ENCODE results near the gene AREL1.

The AREL1 gene

GRCh38 chr14:74630881-74631690 lies 81.8 kb downstream of the AREL1 start:
- no peak for DNase-seq

DNA sequence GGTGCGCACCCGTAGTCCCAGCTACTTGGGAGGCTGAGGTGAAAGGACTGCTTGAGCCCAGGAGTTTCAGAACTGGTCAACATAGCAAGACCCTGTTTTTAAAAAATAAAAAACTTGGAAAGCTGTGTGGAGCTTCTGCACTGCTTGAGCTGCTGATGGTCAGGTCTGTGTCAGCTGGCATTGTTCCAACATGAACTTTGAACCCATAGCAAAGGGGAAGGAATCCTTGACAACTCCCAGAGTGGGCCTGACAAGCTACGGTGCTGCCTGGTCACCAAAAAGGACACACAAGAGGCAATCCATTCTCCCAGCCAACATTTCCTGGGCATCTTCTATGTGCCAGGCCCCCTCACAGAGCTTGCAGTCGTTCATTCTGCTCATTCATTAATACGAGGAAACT lies 84.5 kb downstream of the AREL1 start:
- DNase-seq: no peak

- DNase-seq: no peak
Observed at GRCh38 chr14:74627076-74627475, 85.8 kb downstream of the AREL1 start.

GRCh38 chr14:74622257-74622656 lies 90.6 kb downstream of the AREL1 start:
- no peak for DNase-seq

- DNase-seq: no peak
Observed at GRCh38 chr14:74621556-74621955, 91.3 kb downstream of the AREL1 start.

- no peak for DNase-seq
Observed at GRCh38 chr14:74620923-74621322, 92.0 kb downstream of the AREL1 start.

GRCh38 chr14:74620497-74620921 lies 92.4 kb downstream of the AREL1 start:
- DNase-seq: peak in 1 of 2 donors; percentile 27

DNA sequence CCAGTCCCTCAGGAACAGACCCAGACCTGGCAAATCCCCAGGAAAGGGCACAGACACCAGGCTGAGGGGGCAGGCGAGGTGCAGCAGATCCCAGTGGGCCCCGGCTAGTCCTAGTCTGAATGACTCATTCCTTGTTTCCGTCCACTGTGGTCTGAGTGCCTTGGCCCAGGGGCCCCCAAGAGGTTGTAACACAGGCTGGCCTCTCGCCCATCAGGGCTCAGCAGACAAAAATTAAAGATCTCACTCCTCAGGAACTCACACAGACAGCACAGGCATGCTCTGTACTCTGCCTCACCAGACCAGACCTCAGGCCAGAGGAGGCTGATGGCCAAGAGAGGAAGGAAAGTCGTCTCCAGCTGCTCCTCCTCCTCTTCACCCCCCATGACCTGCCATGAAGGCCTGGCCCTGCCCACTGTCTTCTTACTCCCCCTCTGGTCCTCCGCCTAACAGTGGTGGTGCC lies 93.2 kb downstream of the AREL1 start:
- peak in 1 of 2 donors; percentile 15 for DNase-seq

- DNase-seq: peak; percentile 72
Observed at GRCh38 chr14:74618078-74618952, 94.6 kb downstream of the AREL1 start.

- DNase-seq: no peak
Observed at GRCh38 chr14:74616996-74617700, 95.7 kb downstream of the AREL1 start.

DNA sequence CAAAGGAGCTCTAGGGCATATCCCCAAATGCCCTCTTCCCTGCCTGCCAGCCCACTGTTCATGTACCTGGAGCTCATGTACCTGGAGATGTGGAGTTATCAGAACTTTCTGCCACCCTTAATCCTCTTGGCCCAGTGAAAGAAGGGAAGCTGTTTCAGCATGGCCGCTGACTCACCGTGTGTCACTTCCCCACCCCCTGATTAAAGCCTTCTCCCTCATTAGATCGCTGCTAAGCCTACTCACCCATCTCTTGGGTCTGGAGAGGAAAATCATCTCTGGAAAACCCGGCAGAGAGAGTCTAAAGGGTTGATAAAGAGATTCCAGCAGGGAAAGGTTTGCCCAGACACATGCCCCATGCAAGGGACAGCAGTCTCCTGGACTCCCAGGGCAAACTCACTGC lies 96.4 kb downstream of the AREL1 start:
- DNase-seq: peak in 1 of 2 donors; percentile 45

DNA sequence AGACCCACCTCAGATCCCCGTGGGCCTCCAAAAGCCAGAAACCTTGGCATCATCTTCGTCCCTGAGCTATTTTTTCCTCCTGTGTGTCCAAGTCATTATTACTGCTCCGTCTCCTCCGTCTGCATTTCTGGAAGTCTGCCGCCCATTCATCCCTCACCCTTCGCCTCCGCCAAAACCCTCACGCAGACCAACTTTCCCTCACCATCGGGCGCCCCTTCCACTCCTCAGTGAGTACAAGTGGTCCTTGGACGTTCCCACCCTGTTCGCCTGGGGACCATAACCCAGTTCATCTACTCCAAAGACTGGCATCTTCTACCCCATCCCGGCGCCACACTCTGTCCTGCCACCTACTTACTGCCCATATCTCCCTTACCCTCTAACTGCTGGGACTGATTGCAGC lies 97.1 kb downstream of the AREL1 start:
- no peak for DNase-seq

- peak in 1 of 2 donors; percentile 13 for DNase-seq
Observed at GRCh38 chr14:74614508-74615495, 98.1 kb downstream of the AREL1 start.

GRCh38 chr14:74613211-74613914 lies 99.5 kb downstream of the AREL1 start:
- no peak for DNase-seq

DNA sequence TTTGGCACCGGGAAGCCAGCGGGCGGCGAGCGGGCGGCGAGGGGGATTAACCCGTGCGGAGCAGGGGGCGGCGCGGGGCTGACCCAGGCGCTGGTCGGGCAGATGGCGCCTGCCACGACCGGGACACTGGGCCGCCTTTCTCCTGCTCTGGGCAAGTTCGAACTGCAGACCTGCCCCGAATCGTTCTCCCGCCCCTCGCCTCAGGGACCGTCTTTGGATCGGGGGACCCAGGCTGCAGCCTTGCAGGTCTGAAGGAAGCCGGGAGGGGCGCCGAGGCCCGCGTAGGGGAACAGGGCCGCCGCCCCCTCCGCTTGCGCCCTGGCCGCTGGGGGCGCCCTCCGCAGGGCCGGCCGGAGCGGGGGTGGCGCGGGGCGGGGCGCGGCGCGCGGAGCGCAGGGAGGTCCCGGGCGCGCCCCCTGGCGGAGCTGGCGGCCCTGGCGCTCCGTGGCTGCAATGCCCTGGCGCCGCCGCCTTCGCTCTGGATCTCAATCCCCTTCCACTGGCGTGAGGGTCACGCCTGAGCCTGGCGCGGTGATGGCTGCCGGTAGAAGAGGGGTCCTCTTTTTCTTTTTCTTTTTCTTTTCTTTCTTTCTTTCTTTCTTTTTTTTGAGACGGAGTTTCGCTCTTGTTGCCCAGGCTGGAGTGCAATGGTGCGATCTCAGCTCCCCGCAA lies 100.4 kb downstream of the AREL1 start:
- peak; percentile 86 for DNase-seq

DNA sequence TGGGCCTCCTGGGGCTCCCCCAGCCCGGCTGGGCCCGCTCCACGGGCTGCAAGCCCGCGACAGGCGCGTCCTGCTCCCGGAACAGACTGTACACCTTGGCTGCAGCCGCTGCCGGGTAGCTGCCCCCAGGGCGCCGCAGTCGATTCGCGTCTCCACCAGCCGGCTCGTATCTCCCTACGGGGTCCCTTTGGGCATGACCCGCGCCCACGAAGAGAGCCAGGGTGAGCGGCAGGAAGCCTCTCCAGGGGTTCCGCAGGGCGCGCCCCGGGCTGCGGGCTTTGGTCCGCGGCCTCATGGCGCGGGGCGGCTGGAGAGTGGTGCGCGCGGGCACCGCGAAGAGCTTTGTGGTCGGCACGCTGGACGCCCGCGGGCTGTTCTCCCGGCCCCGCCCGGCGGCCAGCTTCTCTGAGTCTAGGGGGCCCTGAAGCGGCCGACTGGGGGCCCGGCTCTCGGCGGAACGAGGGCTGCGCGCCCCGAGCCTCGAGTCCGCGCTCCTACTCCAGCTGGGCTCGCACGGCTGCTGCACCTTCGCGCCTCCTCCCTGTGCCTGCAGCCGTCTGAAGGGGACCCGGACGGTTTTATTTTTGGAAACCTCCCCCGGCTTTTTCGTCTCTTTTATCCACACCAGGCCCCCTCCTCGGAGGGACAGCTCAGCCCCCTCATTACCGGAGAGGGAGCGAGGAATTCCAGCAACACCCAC lies 101.1 kb downstream of the AREL1 start, which contains the start of gene LTBP2:
LTBP2 (minus strand) TSS at position 588 of the 700 bp plus-strand sequence; CDS start at position 295, 293 bp downstream.
- DNase-seq: peak in 1 of 2 donors; percentile 28

All from CD4-positive, alpha-beta T cell treated with Interleukin-1 beta for 1 hour (primary cell).